ENCODE results near the gene OR2A12. TPM values are rescaled to one million over a fixed set of nuclear protein-coding genes. Genes with fewer than 3 reads are reported as not detected.

The OR2A12 gene, protein sequence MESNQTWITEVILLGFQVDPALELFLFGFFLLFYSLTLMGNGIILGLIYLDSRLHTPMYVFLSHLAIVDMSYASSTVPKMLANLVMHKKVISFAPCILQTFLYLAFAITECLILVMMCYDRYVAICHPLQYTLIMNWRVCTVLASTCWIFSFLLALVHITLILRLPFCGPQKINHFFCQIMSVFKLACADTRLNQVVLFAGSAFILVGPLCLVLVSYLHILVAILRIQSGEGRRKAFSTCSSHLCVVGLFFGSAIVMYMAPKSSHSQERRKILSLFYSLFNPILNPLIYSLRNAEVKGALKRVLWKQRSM
- not detected in 5 replicates for total RNA-seq (2022; extraction: Qiagen RNA extraction; ENCODE audit: low read depth)

DNA sequence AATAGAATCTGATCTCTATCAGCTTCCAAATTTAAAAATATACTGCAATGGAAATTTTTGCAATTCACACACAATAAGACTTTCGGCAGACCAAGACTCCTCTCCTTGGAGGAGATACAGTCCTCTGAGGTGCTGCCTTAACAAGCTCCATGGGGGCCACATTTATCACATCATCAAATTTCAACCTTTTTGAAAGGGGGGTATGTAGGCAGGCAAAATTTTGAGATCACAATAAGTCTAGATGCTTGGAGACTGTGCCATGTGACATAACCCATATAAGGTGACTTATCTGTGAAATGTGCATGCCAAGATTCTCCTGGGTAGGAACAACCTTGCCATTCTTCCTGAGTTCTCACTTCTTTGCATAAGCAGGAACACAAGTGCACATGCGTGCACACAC, at the start of gene OR2A12:
Gene OR2A12 (plus strand): TSS at position 301 of the 400 bp plus-strand sequence. CDS start 8,830 bp downstream, outside the sequence.

DNA sequence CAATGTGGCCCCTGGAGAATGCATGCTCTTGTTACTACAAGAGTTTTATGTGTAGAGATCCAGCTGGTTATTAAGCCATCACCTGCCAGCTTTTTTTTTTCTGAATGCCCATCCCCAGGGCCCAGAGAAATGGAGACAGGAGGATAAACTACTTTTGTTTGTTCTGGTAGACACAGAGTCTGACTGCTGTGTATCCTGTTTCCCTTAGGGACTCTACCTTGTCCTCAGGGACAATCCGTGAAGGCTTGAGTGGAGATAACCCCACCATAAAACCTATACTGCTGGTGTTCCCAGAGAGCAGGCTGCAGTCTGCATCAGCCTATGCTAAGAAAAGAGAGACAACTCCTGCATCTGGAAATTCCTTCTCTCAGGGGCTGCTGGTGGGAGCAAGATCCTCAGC, 37.4 kb upstream of the OR2A12 start, which contains the start of gene OR2A5:
Gene OR2A5 (plus strand): TSS at position 301 of the 400 bp plus-strand sequence. CDS start 1,454 bp downstream, outside the sequence.

DNA sequence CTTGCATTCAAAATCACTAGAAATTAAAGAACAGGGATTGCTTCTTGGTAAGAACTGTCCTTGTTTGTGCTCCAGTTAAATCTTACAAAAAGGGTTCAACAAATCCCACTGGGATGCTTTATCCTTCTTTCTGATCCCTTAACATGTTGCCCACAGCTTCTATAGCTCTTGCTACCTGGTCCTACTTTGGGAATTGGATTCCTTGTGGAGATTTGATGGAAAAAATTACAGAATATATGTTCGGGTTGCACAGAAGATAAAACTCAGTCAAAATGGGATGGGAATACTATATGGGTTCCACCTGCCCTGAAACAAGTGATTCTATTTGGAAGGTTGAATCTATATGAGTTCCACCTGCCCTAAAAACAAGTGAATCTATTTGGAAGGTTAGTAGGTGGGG, 16.6 kb upstream of the OR2A12 start, which contains the start of gene OR2A25:
Gene OR2A25 (plus strand): TSS at position 301 of the 400 bp plus-strand sequence. CDS start 4,409 bp downstream, outside the sequence.

DNA sequence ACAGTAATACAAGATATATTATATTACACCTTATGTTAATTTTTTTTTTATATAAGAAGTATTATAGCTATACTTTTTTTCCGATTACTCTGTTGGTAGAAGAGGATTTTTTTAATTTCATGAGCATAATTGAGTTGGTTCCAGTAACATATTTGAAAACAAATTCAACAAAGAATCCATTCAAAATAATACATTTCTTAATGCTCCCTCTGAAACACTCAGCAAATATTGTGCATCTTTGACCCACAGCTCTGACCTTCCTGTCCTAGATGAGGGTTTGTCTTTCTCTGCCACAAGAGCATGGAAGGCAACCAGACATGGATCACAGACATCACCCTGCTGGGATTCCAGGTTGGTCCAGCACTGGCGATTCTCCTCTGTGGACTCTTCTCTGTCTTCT, 23.2 kb downstream of the OR2A12 start, which contains the start of gene OR2A2:
Gene OR2A2 (plus strand): TSS at position 301 of the 400 bp plus-strand sequence. CDS start 0 bp downstream, at position 301.

DNA sequence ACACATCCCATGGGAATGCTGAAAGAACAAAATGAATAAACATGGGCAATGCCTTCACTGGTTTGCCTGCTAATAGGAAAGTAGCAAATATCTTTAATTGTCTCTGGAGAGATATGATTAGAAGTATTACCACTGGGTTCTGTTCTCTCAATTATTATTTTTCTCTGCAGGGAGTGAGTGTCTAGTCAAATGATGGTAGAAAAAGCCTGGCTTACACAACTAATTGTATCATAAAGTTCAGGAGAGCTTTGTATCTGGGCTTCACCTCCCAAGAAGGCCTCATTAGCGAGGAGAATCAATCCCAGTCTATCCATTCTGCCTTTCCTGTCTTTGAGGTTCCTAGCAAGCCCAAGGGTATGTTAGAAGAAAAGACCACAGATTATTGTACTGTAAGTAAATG, 36.8 kb downstream of the OR2A12 start, which contains the start of gene OR2A14:
Gene OR2A14 (plus strand): TSS at position 301 of the 400 bp plus-strand sequence. CDS start 5,937 bp downstream, outside the sequence.

Other genes with a start within 250 kb of the OR2A12 start
- gene TCAF1, start 184.1 kb upstream of the OR2A12 start, total RNA-seq (2022; extraction: Qiagen RNA extraction; ENCODE audit: low read depth), result 11.8 to 21.6 TPM (median 17.9 TPM) in 5 replicates
- gene OR2F2, start 151.0 kb upstream of the OR2A12 start, total RNA-seq (2022; extraction: Qiagen RNA extraction; ENCODE audit: low read depth), result not detected in 5 replicates
- not detected in 5 replicates for gene OR2F1, start 131.4 kb upstream of the OR2A12 start, total RNA-seq (2022; extraction: Qiagen RNA extraction; ENCODE audit: low read depth)
- not detected in 5 replicates for gene OR6B1, start 86.0 kb upstream of the OR2A12 start, total RNA-seq (2022; extraction: Qiagen RNA extraction; ENCODE audit: low read depth)
- gene OR2A5, start 37.3 kb upstream of the OR2A12 start, total RNA-seq (2022; extraction: Qiagen RNA extraction; ENCODE audit: low read depth), result not detected in 5 replicates
- gene OR2A25, start 16.5 kb upstream of the OR2A12 start, total RNA-seq (2022; extraction: Qiagen RNA extraction; ENCODE audit: low read depth), result not detected in 5 replicates
- gene OR2A2, start 23.3 kb downstream of the OR2A12 start, total RNA-seq (2022; extraction: Qiagen RNA extraction; ENCODE audit: low read depth), result not detected in 5 replicates
- not detected in 5 replicates for gene OR2A14, start 36.9 kb downstream of the OR2A12 start, total RNA-seq (2022; extraction: Qiagen RNA extraction; ENCODE audit: low read depth)
- gene CTAGE4, start 97.2 kb downstream of the OR2A12 start, total RNA-seq (2022; extraction: Qiagen RNA extraction; ENCODE audit: low read depth), result not detected in 5 replicates
- gene ARHGEF35, start 109.6 kb downstream of the OR2A12 start, total RNA-seq (2022; extraction: Qiagen RNA extraction; ENCODE audit: low read depth), result 0.15 to 0.51 TPM (median 0.33 TPM) in 5 replicates
- gene OR2A42, start 153.3 kb downstream of the OR2A12 start, total RNA-seq (2022; extraction: Qiagen RNA extraction; ENCODE audit: low read depth), result not detected in 5 replicates
- gene OR2A7, start 178.5 kb downstream of the OR2A12 start, total RNA-seq (2022; extraction: Qiagen RNA extraction; ENCODE audit: low read depth), result not detected in 5 replicates
- gene CTAGE8, start 183.0 kb downstream of the OR2A12 start, total RNA-seq (2022; extraction: Qiagen RNA extraction; ENCODE audit: low read depth), result not detected in 5 replicates
- gene OR2A1, start 226.1 kb downstream of the OR2A12 start, total RNA-seq (2022; extraction: Qiagen RNA extraction; ENCODE audit: low read depth), result not detected in 5 replicates